Raji (cell line): ENCODE measurements around the gene ATP8B3.

Source experiments
- POLR2A ChIP-seq: IDR thresholded peaks from 2 replicates; pipeline ENCODE4 v1.6.1; 2011; ENCODE audit warnings: low read depth, low read length, control low read depth; ENCODE audit not compliant: insufficient read depth

ATP8B3 gene

DNA sequence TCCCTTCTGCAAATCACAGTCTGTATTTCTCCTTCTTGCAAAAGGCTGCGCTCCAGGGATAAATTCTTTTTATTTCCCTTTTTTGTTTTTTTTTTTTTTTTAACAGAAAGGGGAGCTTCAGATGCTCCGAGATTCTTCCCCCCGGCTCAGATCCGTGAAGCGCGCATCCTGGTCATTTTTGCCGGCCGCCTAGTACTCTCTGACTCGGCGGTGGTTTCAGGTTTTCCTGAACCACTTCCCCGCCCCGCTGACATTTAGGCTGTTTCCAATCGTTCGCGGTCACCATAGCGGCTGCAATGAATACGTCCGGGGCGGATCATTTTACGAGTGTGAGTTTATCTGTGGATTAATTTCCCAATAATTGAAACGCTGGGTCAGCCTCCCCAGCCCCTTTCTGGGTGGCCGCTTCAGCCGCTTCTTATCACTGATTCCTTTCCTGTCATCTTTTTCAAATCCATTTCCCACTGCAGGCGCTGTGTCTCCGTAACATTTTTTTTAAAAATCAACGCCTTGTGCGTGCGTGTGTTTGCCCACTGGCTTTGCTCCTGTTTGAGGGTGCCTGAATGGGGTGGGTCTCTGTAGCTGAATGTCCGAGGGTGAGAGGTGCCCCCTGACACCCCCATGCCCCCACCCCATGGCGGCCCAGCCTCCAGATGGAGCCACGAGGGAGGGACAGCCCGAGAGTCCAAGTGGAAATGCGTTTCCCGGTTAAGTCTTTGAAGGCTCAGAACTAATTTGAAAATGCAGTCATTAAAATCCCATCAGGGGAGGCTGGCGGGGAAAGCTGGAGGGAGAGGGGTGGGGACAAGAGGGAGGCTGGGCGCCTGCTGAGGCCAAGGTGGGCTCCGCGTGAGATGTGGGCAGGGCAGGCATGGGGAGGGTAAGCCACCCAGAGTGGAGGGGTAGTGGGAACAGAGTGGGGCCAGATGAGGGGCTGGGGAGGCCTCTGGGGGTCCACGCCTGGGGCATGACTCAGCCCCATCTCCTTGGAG lies 48.1 kb downstream of the ATP8B3 start:
- no peak for TF ChIP-seq POLR2A

DNA sequence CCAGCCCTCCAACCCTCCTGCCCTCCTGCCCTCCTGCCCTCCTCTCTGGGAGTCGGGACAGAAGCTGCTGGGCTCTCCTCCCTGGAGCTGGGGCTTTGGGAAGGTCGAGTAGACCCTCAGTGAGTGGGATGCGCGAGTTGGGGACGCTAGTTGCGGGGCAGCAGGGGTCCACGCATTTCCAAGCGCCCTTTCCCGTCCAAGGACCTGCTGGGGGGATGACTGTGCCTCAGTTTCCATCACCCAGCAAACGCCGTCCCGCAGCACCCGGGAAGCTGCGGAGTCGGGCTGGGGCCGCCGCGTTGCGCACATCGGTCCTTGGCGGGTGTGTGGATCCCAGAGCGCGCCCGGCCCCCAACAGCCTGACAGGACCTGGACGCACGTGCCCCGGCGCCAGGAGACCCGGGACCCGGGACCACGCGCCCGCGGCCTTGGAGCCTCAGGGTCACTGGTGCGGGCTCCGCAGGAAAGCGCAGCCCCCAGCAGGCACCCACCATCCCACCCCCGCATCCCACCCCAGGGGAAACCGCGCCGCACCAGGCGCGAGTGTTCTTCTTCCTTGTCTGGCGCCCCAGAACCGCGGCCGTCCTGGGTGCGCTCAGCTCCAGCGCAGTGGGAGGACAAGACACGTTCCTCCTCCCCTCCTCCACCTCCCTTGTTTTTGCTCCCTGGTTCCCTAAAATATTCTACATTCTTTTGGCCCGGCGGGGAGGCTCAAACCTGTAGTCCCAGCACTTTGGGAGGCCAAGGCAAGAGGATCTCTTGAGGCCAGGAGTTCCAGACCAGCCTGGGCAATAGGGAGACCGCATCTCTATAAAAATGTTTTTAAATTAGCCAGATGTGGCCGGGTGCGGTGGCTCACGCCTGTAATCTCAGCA lies 49.6 kb downstream of the ATP8B3 start:
- TF ChIP-seq POLR2A: no peak

DNA sequence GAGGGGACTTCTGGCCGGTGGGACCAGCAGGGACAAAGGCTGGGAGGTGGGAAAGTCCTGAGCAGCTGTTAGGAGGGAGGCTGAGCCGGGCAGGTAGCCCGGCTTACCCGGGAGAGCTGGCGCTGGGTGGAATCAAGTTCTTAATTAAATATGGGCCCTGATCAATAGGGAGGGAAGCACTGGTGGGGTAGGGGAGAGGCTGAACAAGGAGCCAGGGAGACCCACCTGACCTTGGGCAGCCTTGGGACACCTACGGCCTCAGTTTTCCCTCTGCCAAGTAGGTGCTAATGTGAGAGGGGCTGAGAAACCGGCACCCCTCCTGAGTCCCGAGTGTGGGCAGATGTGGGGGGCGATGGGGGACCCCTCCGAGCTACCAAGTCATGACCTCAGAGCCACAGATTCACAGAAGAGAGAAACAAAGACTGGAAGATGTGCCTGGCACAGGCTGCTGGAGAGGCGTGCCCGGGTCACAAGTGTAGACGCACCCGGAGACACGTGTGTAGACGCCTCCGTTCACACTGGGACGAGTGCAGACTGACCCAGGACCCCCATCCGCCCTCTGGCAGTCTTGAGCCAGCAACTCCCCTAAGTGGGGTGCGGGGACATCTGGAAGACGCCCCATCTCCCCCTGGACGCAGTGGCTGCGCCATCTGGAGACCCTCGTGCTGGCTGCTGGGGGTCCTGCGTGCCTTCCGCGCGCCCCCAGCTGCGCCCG lies 50.4 kb downstream of the ATP8B3 start:
- no peak for TF ChIP-seq POLR2A

DNA sequence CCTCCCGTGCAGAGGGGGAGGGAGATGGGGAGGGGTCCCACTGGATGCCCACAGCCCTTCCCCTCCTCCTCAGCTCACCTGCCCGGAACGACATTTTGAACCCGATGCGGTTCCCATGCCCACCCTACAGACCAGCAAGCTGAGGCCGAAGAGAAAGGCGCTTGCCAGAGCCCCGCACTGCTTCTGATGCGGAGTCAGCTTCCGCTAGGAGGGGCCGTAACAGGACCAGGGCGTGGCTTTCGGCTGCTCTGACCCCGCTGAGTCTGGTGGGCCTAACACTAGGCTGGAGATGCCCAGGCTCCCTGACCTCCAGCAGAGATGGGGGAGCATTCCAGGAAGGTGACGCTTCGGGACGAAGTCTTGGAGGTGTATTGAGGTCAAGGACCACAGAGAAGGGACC lies 52.1 kb downstream of the ATP8B3 start:
- TF ChIP-seq POLR2A: no peak

DNA sequence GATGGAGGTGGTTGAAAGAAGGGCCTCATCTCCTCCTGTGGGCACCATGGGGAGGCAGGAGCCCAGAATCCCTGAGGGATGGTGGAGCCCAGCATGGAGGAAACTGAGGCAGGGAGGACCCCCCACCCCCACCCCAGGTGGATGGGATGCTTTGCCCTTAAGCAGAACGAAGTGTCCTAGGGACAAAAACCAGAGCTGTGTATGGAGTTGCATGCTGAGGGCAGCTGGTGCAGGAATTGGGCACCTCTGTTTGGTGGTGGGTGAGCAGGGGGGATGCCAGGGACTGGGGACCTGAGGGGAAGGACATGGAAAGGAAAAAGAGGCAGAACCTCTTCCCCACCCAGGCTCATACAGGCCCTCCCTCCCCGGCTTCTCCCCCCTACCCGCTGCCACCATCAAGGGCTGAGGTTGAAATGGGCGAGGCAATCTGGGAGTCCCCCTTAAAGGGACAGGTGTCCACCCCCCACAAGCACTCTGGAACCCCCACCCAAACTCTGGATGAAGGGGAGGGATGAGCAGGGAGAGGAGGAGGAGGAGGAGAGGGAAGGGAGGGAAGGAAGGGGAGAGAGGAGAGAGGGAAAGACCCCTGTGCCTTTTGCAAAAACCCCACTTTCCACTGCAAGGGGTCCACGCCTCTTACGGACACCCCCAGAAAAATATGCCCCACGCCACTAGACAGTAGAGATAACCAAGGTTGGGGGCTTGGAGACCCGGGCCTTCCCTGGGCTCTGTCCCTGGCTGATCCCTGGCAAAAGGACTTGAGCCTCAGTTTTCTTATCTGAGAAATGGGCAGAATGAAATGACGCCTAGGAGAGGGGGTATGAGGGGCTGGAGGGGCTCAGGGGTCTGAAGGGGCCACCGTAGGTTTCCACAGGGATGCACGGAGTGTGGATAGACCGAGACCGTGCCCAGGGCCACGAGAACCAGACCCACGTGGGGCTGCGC lies 52.8 kb downstream of the ATP8B3 start:
- no peak for TF ChIP-seq POLR2A

DNA sequence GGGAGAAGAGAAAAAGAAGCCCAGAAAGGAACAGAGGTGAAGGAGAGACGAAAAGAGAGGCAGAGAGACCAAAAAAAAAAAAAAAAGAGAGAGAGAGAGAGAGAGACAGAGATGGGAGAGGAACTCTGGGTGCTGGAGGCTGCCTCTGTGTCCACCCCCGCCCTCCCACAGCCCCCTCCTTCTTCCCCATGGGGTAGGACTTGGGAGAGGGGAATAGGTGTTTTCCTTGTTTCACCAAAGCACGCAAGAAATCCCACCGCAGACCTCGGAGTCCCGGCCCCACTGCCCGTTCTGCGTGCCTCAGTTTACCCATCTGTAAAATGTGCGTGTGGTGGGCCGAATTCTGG lies 53.9 kb downstream of the ATP8B3 start:
- no peak for TF ChIP-seq POLR2A

DNA sequence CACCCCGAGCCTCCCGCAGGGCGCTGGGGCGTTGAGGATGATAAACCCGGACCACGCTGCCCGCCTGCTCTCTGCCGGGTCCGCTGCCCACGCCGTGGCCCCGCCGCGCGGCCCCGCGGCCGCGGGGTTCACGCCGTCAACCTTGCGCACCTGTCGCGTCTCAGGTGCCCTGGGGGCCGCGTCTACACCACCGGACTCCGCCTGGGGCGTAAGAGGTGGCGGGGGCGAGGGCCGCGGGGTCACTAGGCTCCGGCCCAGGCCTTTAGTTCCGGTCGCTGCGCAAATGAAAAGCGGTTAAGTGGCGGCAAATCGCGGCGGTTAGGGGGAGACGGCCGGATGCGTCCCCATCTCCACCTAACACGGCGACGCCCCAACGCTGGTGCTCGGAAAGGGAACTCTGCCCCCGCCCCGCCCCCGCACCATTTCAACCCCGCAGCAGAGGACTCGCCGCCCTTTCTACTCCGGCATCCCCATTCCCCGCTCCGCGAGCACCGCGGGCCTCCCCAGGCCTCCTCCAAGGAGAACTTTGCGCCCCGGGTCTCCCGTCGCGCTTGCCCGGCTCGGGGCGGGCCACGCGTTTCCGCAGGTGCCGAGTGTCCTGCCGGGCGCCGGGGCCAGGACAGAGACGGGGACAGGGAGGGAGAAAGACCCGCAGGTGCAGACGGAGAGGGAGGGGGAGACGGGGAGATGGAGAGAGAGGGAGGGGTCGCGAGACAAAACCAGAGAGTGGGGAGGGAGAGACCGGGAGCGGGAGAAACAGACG lies 54.4 kb downstream of the ATP8B3 start:
- TF ChIP-seq POLR2A: no peak

DNA sequence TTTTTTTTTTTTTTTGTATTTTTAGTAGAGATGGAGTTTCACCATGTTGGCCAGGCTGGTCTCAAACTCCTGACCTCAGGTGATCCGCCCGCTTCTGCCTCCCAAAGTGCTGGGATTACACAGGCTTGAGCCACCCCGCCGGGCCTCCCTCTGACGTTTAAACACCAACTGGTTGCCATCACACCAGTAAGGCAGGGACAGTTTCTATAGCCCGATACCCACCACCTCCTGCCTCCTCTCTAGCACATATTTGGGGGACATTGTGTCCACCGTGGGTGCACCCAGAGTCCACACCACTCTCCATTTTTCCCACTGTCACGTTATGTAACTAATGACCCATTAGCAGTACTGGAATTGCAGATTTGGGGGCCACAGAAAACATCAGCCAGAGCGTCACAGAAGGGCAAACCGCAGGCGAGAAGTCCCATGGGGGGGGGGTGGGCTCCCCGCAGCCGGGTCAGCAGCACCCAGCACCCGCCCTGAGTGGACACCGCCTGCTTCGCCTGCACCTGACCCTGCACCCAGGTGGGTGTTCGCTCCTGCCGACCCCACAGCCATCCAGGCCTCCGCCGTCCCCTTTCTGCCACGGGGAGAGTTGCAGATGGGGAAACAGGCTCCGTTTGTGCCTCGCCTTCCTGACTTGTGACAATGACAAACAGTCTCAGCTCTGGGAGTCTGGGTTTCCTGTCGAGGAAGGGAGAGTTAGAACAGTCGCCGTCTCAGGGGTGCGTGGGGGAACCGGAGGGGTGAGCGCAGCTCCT lies 55.2 kb downstream of the ATP8B3 start:
- no peak for TF ChIP-seq POLR2A

DNA sequence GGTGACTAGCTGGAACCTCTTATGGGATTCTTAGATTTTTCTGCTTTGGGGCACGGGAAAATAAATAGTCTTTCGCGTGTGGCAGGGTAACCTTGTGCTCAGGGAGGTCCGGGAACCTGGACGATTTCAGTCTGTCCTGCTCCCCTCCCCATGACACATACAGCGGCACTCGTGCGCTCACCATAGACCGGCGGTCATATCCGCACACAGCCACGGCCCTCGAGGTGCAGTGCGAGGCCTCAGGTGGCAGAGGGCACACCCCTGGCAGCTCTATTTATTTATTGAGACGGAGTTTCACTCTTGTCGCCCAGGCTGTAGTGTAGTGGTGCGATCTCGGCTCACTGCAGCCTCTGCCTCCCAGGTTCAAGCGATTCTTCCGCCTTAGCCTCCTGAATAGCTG lies 55.8 kb downstream of the ATP8B3 start:
- no peak for TF ChIP-seq POLR2A

DNA sequence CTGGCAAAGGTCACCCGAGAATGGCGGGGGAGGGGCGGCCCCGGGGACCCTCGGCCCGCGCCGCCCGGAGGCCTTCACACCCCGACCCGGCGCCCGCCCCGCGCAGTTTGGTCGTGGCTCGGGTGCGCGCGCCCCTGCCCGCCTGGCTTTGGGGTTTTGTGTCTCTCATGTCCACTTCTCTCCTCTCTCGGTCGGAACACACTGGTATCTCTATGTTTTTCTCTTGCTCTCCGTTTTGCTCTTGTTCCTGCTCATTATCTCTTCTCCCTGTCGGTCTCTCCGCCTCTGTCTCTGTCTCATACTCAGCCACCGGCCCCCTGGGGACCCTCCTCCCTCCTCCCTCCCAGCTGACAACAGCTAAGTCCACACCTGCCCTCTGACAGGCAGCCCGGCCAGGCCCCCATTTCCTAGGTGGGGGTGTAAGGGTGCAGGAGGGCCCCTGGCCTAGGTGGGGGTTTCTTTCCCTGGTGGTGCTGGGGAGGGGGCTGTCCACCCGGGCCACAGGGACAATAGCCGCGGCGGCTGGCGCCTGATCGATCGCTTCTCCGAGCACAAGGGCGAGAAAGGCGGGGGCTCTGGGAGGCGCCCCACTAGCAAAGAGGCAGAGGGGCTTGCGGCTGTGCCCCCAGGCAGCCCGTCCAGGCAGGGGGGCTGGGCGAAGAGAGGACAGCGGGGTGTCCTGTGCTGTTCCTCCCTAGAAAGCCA lies 56.5 kb downstream of the ATP8B3 start:
- TF ChIP-seq POLR2A: no peak

DNA sequence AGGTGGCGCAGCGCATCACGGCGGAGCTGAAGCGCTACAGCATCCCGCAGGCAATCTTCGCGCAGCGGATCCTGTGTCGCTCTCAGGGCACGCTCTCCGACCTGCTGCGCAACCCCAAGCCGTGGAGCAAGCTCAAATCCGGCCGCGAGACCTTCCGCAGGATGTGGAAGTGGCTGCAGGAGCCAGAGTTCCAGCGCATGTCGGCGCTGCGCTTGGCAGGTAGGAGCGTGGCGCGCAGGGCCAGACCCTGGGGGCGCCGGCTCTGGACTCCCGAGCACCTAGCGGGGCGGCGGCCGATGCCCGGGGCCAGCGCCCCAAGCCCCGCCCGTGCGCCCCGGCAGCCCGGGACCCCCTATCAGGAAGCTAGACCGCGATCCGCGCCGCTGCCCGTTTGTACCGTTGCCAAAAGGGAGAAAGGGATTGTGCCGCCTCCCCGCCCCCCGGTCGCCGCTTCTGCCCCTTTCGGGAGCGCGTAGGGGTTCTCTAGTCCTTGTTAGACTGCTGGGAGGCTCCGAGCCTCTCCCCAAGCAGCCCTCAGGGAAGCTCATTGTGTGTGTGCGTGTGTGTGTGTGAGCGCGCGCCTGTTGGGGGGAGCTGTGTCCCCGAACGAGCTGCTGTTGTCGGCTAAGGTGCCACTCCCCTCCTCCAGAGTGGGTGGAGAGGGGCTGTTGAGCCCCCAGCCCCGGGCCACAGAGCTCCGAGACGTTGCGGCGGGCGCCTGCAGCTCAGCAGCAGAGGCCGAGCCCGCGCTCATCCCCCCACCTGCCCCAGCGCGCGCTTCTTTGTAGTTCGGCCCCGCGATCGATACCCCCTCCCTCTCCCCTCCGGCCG lies 57.2 kb downstream of the ATP8B3 start:
- no peak for TF ChIP-seq POLR2A
